Breast epithelium (tissue), 3 donors: Measurements from ENCODE around the gene CPNE9.

Source experiments
- CTCF ChIP-seq, 3 donors: fragments of 450-650 bp; IDR thresholded peaks; one replicate each; pipeline ENCODE4 v1.5.1; 2016 to 2017; ENCODE audit warnings: antibody characterized with exemption in 3 of 3, mild to moderate bottlenecking in 3 of 3, moderate library complexity in 3 of 3
- POLR2A ChIP-seq: fragments of 450-650 bp; IDR thresholded peaks from one replicate; pipeline ENCODE4 v1.6.1; 2016; ENCODE audit warnings: antibody characterized with exemption, mild to moderate bottlenecking, moderate library complexity
- POLR2AphosphoS5 ChIP-seq, 3 donors: sonication (generic); formaldehyde crosslinking; IDR thresholded peaks; one replicate each; pipeline ENCODE4 v1.6.1; 2017; ENCODE audit warnings: antibody characterized with exemption in 3 of 3

GRCh38 chr3:9749296-9749644, 45.6 kb downstream of the CPNE9 start:
- TF ChIP-seq CTCF (IDR thresholded peaks at IDR 0.05): no peak
- no peak for TF ChIP-seq POLR2AphosphoS5 (IDR thresholded peaks at IDR 0.05)
- TF ChIP-seq POLR2A: no peak
